Fibroblast of pulmonary artery (primary cell): Measurements from ENCODE around the gene PPIL6.

ENCODE experiments used
- DNase-seq: peaks from one replicate; pipeline ENCODE4 v3.0.0-alpha.2; 2010; ENCODE audit warnings: low read depth
- H3K4me3 ChIP-seq: replicated peaks from 2 replicates; pipeline ENCODE4 v1.5.1; 2011; ENCODE audit warnings: low read depth, mild to moderate bottlenecking, control low read depth, low read length, moderate library complexity
- CTCF ChIP-seq: IDR thresholded peaks from 2 replicates; pipeline ENCODE4 v1.5.1; 2011; ENCODE audit warnings: mild to moderate bottlenecking, control low read depth, low read length, inconsistent platforms; ENCODE audit errors: missing control alignments

PPIL6 gene

GRCh38 chr6:109482905-109483734, 42.7 kb upstream of the PPIL6 start, which contains the start of gene ZBTB24:
TSS of gene ZBTB24 (minus strand) at chr6:109483219. CDS start at chr6:109482026, 1,193 bp downstream.
- DNase-seq: peak; percentile 90
- TF ChIP-seq CTCF: no peak
- H3K4me3 ChIP-seq: peak within 1 kb of the TSS; percentile 83

- no peak for TF ChIP-seq CTCF
- no peak for DNase-seq
- no peak overlapping the region for H3K4me3 ChIP-seq
These were observed 40.6 kb upstream of the PPIL6 start for GRCh38 chr6:109480993-109481480.

GRCh38 chr6:109478841-109479624, 38.6 kb upstream of the PPIL6 start:
- no peak for DNase-seq
- TF ChIP-seq CTCF: no peak
- H3K4me3 ChIP-seq: peak overlapping the region; percentile 24

- H3K4me3 ChIP-seq: no peak overlapping the region
- no peak for DNase-seq
These were observed 37.9 kb upstream of the PPIL6 start for GRCh38 chr6:109478222-109478805.

GRCh38 chr6:109477725-109478124, 37.3 kb upstream of the PPIL6 start:
- DNase-seq: no peak
- H3K4me3 ChIP-seq: no peak overlapping the region
- TF ChIP-seq CTCF: no peak

More at GRCh38 chr6:109478222-109478805, 37.9 kb upstream of the PPIL6 start:
- no peak for TF ChIP-seq CTCF

- no peak overlapping the region for H3K4me3 ChIP-seq
- no peak for DNase-seq
- TF ChIP-seq CTCF: no peak
These were observed 36.8 kb upstream of the PPIL6 start for GRCh38 chr6:109477184-109477583.
